Mammary epithelial cell (primary cell): ENCODE measurements around the gene DDR2.

Source experiments
- CTCF ChIP-seq, 2 donors: IDR thresholded peaks in 1 of 2; conservative IDR thresholded peaks in 1 of 2; 2 replicates each; pipeline ENCODE4 v1.5.1; 2011 to 2012; ENCODE audit warnings: inconsistent platforms in 2 of 2, low read length in 2 of 2, mild to moderate bottlenecking in 2 of 2, control low read depth in 1 of 2, low read depth in 1 of 2; ENCODE audit not compliant: insufficient read depth in 1 of 2; ENCODE audit errors: extremely low read depth in 1 of 2
- EZH2 ChIP-seq: IDR thresholded peaks from 2 replicates; pipeline ENCODE4 v1.6.1; 2012; ENCODE audit warnings: low read length, inconsistent platforms, borderline replicate concordance

GRCh38 chr1:162782671-162783070, 150.4 kb downstream of the DDR2 start:
- TF ChIP-seq CTCF (conservative IDR thresholded peaks at IDR 0.05 in 1 of 2, IDR thresholded peaks at IDR 0.05 in 1 of 2; ENCODE audit: extremely low read depth in 1 of 2, insufficient read depth in 1 of 2, low read depth in 1 of 2, low read length in 2 of 2) (no peak), EZH2 (no peak)
